HEK293T (cell line): ENCODE measurements around the gene DHX58.
"Not testable (repeated sequence)": the region's sequence is repeated elsewhere in the genome, so short reads cannot be mapped to it uniquely, and the experiment has no call there.

Experiments used
- CTCF ChIA-PET: fragments of 350-600 bp; formaldehyde crosslinking; extraction: SDS; loops from one replicate; lab custom pipeline; 2021; ENCODE audit warnings: antibody characterized with exemption, inconsistent platforms; lab: Yijun Ruan, JAX
- POLR2A ChIA-PET: fragments of 350-600 bp; formaldehyde crosslinking; extraction: SDS; loops from one replicate; lab custom pipeline; 2020; ENCODE audit warnings: antibody characterized with exemption, inconsistent platforms; lab: Yijun Ruan, JAX
- DNase-seq: peaks from one replicate; pipeline ENCODE4 v3.0.0; 2012; ENCODE audit warnings: mixed read lengths; ENCODE audit errors: extremely low spot score
- ARNT ChIP-seq: fragments of 450-650 bp; IDR thresholded peaks from 2 replicates; pipeline ENCODE4 v1.6.1; 2017; ENCODE audit warnings: mild to moderate bottlenecking
- BHLHE40 ChIP-seq: fragments of 450-650 bp; IDR thresholded peaks from 2 replicates; pipeline ENCODE4 v1.6.1; 2016; ENCODE audit warnings: mild to moderate bottlenecking, moderate library complexity, borderline replicate concordance
- CTBP1 ChIP-seq: fragments of 450-650 bp; IDR thresholded peaks from 2 replicates; pipeline ENCODE4 v1.6.1; 2016; ENCODE audit warnings: borderline replicate concordance
- ELF4 ChIP-seq: fragments of 450-650 bp; IDR thresholded peaks from 2 replicates; pipeline ENCODE4 v1.6.1; 2017; ENCODE audit warnings: antibody characterized with exemption
- FOXA1 ChIP-seq: fragments of 450-650 bp; IDR thresholded peaks from 2 replicates; pipeline ENCODE4 v1.6.1; 2016; ENCODE audit warnings: mild to moderate bottlenecking
- FOXK2 ChIP-seq: fragments of 450-650 bp; IDR thresholded peaks from 2 replicates; pipeline ENCODE4 v1.6.1; 2016; ENCODE audit warnings: mild to moderate bottlenecking
- FOXM1 ChIP-seq: fragments of 450-650 bp; IDR thresholded peaks from 2 replicates; pipeline ENCODE4 v1.6.1; 2017; ENCODE audit warnings: mild to moderate bottlenecking, borderline replicate concordance
- HDGF ChIP-seq: fragments of 450-650 bp; IDR thresholded peaks from 2 replicates; pipeline ENCODE4 v1.6.1; 2017; ENCODE audit warnings: antibody characterized with exemption, borderline replicate concordance
- L3MBTL2 ChIP-seq: fragments of 450-650 bp; conservative IDR thresholded peaks from 2 replicates; pipeline ENCODE4 v1.6.1; 2016; ENCODE audit warnings: mild to moderate bottlenecking
- NFRKB ChIP-seq: fragments of 450-650 bp; IDR thresholded peaks from 2 replicates; pipeline ENCODE4 v1.6.1; 2016; ENCODE audit warnings: mild to moderate bottlenecking, moderate library complexity
- PKNOX1 ChIP-seq: fragments of 450-650 bp; IDR thresholded peaks from 2 replicates; pipeline ENCODE4 v1.6.1; 2016
- SP1 ChIP-seq: fragments of 450-650 bp; IDR thresholded peaks from 2 replicates; pipeline ENCODE4 v1.6.1; 2017
- SUZ12 ChIP-seq: fragments of 450-650 bp; IDR thresholded peaks from 2 replicates; pipeline ENCODE4 v1.6.1; 2016; ENCODE audit warnings: mild to moderate bottlenecking
- ZNF384 ChIP-seq: fragments of 450-650 bp; IDR thresholded peaks from 2 replicates; pipeline ENCODE4 v1.6.1; 2016

The DHX58 gene

GRCh38 chr17:42112552-42113176, at the start of gene DHX58:
DHX58 (minus strand) TSS chr17:42112714; CDS start chr17:42111892, 822 bp downstream.
- DNase-seq: no peak
- TF ChIP-seq ARNT: no peak
- TF ChIP-seq NFRKB: no peak
- TF ChIP-seq FOXM1: no peak
- TF ChIP-seq PKNOX1: no peak
- no peak for TF ChIP-seq ELF4
- no peak for TF ChIP-seq CTBP1
- no peak for TF ChIP-seq FOXA1
- ChIA-PET CTCF (no interaction called here), POLR2A (interaction anchor here (0.8 to 4.4 kb wide), 7 partner anchors 8 to 147 kb away, joined by 3 to 26 read pairs (median 7); partner anchors contain the start of genes CNP, DNAJC7, GHDC and KAT2A)

GRCh38 chr17:42160531-42160910, 48.0 kb upstream of the DHX58 start:
- TF ChIP-seq SP1 (no peak), FOXM1 (no peak), ARNT (no peak), L3MBTL2 (no peak)
- ChIA-PET CTCF (interaction anchor here (0.6 kb wide), 1 partner anchor 27 kb away, joined by 4 read pairs; no protein-coding TSS in a partner anchor), POLR2A (interaction anchor here (1.1 kb wide), 1 partner anchor 143 kb away, joined by 4 read pairs; the partner anchor contains the start of gene DNAJC7)
- no peak for DNase-seq

GRCh38 chr17:42159796-42160530, 47.4 kb upstream of the DHX58 start:
- ChIA-PET POLR2A (interaction anchor here (1.1 to 1.4 kb wide), 2 partner anchors 39 to 142 kb away, joined by 4 read pairs; partner anchors contain the start of genes DNAJC7 and KAT2A), CTCF (interaction anchor here (0.6 kb wide), 1 partner anchor 27 kb away, joined by 4 read pairs; no protein-coding TSS in a partner anchor)
- DNase-seq: no peak
- TF ChIP-seq HDGF (no peak), ARNT (no peak), SUZ12 (no peak)

- ChIA-PET CTCF (interaction anchor here (0.7 kb wide), 1 partner anchor 624 kb away, joined by 3 read pairs; no protein-coding TSS in a partner anchor), POLR2A (interaction anchor here (0.6 to 1.0 kb wide), 2 partner anchors 122 to 138 kb away, joined by 3 read pairs; partner anchors contain the start of gene DNAJC7)
- TF ChIP-seq L3MBTL2 (peak; percentile 36; the same call in 1 of the 2 replicates), ZNF384 (no peak)
- no peak for DNase-seq
Observed at GRCh38 chr17:42155614-42156045, 43.1 kb upstream of the DHX58 start.

GRCh38 chr17:42153919-42154742, 41.6 kb upstream of the DHX58 start:
- TF ChIP-seq FOXK2: no peak
- no peak for TF ChIP-seq PKNOX1
- TF ChIP-seq SP1: no peak
- no peak for TF ChIP-seq BHLHE40
- no peak for TF ChIP-seq FOXM1
- TF ChIP-seq ARNT: no peak
- TF ChIP-seq ELF4: no peak
- no peak for TF ChIP-seq FOXA1
- POLR2A ChIA-PET: interaction anchor here (0.8 to 1.2 kb wide), 5 partner anchors 11 to 34 kb away, joined by 3 to 4 read pairs (median 4); no protein-coding TSS in a partner anchor
- DNase-seq: no peak
- CTCF ChIA-PET: interaction anchor here (0.7 to 1.4 kb wide), 3 partner anchors 9 to 12 kb away, joined by 3 to 5 read pairs (median 3); no protein-coding TSS in a partner anchor

GRCh38 chr17:42146911-42147607, 34.5 kb upstream of the DHX58 start:
- CTCF ChIA-PET: interaction anchor here (0.5 to 0.6 kb wide), 2 partner anchors 63 to 174 kb away, joined by 3 read pairs; no protein-coding TSS in a partner anchor
- no peak for TF ChIP-seq FOXK2
- TF ChIP-seq BHLHE40: no peak

GRCh38 chr17:42143138-42143537, 30.6 kb upstream of the DHX58 start:
- POLR2A ChIA-PET: interaction anchor here (0.9 to 1.8 kb wide), 3 partner anchors 11 to 126 kb away, joined by 4 to 6 read pairs (median 6); partner anchors contain the start of genes DNAJC7 and KAT2A
- CTCF ChIA-PET: interaction anchor here (0.9 kb wide), 1 partner anchor 11 kb away, joined by 5 read pairs; no protein-coding TSS in a partner anchor
- not testable (repeated sequence) for DNase-seq

More at GRCh38 chr17:42146911-42147607, 34.5 kb upstream of the DHX58 start:
- POLR2A ChIA-PET: no interaction called here
- no peak for DNase-seq
